Stimulated activated CD4-positive, alpha-beta T cell treated with anti-CD3 and anti-CD28 coated beads, Interleukin-4, amount 100 ng/mL, for 48 hours (primary cell): Measurements from ENCODE around the gene CCDC186.
"Not testable (repeated sequence)": the region's sequence is repeated elsewhere in the genome, so short reads cannot be mapped to it uniquely, and the experiment has no call there.

Experiments used
- DNase-seq, 2 donors: peaks; one replicate each; pipeline ENCODE4 v3.0.0-alpha.2; 2020; ENCODE audit warnings: low read depth in 2 of 2

The CCDC186 gene

DNA sequence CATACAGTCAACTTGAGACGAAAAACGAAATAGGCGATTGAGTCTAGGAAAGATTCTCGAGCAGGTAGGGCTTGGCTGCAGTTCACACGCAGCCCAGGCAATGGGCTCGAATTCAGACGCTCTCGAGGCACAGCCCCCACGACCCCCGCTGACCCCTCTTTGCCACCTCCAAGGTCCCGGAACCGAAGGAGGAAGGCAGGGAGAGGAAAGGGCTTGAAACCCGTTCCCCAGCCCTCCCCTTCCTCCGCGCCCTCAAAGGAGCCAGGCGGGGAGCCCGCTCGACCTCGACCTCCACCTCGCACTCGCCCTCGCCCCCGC, 441 bp downstream of the CCDC186 start:
- no peak for DNase-seq

DNA sequence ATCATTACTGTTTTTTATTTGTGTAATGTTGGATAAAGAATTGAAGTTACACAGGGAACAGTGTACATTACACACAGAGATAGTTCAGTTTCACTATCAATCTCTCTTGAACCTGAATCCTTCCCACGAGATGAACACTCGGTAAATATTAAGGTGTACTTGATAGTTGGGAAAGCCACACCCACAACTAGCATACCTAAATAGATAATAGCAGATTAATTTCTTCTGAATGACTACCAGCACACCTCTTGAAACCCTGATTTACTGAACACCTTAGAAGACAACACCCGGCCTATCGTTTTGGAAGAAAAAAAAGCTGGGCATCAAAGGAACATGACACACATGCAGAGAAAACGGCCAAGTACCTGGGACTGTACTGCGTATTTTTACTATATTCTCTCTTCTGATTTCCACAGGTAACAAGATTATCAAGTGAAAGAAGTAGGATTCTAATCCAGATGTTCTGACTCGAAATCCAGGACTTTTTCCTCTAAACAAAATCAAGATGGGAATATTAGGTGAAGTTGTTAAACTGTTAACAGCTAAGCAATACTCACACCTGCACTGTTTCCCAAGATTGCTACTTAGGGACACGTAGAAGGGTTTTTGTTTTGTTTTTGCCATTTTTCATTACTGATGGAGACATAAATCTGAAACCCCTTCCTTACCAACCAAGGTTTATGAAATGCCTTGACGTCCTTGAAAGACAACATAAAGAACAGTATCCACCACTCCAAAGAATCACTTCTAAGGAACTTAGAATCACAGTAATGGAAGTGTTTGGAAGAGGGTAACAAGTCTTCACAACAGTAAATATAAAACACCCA, 1.0 kb downstream of the CCDC186 start:
- no peak for DNase-seq

DNA sequence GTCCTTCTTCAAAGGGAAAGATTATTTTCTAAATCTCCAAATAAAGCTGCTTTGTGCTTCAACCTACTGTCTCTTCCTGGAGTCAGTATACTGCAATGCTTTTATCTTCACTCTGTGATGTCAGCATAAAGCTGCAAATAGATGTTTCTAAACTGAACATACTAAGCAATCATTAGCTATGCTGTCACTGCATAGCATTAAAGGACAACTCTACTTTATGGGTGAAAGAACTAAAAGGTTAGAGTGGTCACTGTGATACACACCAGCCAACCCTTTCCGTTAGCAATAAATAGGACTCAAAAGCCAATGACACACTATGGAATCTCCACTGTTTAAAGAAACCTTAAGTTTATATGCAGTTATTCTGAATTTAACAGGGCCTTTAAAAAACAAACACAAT, 1.8 kb downstream of the CCDC186 start:
- DNase-seq, result no peak

DNA sequence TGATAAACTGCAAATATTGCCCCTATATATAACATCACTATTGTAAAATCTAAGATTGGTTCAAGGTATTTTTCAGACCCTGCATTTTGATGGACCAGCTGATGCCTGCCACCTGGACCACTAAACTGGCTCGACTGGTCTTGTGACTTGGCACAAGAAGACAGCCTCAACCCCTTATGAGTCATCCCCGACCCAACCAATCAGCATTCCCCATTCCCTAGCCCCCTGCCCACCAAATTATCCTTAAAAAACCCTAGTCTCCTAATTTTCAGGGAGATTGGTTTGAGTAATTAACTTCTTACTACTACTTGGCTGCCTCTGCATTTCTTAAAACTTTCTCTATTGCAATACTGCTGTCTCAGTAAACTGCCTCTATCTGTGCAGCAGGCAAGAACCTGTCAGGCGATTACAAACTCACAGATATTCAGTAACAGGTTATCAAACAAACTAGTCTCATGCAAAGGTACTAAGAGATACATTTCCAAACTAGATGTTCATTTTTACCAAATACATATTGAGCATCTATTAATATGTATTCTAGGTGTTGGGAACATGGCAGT, 5.5 kb downstream of the CCDC186 start:
- no peak for DNase-seq

DNA sequence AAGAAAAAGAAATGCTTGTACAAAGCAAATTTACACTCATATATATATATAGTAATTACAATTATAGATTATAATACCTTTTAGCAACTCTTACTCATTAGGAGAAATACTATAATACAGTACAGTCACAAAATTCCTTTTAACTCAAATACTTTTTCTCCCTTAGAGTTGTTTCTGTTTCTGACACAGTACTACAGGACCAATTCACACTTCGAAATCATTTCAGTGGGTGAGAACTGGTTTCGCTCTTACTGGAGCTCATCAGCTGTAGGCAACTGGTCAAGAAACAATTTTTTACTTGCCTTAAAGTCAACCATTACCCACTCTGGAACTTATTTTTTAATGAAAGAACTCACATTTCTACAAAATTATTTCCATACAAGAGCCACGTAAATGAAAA, 6.0 kb downstream of the CCDC186 start:
- no peak for DNase-seq

DNA sequence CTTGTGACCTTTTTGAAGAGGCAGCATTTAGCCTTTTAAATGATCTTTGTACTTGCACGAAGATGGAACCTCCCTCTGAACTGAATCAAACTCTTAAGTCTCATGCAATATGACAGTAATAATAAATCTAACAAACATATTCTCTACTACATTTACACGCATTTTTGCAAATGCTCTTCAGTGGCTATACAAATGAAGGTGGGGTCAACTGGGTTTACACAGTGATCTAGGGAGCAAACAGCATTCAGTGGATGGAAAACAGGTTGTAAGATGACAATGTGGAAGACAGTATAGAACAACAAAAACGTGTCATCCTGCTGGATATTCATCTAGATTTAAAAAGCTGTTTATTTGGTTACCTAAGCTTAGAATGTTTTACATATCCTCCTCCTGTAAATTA, 7.5 kb downstream of the CCDC186 start:
- DNase-seq, result no peak

DNA sequence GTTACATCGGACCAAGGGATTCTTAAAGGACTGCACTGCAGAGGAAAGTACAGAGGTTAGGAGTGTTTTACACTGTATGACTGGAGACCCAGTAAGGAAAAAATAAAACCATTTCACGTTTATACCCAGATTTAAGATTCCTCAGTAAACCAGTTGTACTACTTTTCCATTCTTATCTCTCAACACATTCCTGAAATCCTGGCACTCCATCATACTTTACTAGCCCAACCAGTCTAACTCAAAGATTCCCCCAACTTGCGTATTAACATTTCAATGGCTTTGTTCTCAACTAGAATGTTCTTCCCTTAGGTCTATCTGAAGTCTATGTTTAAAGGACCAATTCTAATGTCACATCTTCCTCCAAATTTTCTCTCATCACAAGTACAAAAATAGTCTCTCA, 8.0 kb downstream of the CCDC186 start:
- no peak for DNase-seq

DNA sequence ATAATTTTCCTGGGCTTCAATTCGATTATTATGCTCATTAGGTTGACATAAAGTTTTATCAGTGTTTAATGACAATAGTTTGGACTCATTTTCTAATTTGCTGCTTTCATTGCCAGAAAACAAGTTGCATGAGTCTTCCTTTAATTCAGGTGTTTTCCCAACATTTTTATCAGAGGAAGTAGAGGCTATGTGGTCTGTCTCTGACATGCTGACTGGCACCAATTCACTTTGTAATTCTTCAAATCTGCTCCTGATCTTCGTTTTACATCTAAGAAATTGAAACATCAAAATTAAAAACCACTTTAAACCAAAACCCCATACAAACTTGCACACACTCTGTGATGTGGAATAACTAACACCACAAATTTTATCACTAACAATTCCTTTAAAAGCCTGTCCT, 10.9 kb downstream of the CCDC186 start:
- DNase-seq, result no peak

DNA sequence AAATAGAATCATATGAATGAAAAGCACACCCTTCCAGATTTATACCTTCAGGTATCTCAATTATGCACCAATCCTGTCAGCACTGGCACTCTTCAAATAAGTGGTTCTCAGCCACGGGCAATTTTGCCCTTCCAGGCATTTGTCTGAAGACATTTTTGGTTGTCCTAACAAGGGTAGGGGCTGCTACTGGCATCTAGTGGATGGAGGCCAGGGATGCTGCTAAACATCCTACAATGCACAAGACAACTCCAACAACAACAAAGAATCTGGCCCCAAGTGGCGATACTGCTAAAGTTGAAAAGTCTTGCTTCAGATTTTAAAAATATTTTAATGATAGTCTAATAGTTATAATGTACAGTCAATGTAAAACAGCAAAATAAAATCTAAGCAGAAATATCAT, 16.1 kb downstream of the CCDC186 start:
- DNase-seq, result no peak

DNA sequence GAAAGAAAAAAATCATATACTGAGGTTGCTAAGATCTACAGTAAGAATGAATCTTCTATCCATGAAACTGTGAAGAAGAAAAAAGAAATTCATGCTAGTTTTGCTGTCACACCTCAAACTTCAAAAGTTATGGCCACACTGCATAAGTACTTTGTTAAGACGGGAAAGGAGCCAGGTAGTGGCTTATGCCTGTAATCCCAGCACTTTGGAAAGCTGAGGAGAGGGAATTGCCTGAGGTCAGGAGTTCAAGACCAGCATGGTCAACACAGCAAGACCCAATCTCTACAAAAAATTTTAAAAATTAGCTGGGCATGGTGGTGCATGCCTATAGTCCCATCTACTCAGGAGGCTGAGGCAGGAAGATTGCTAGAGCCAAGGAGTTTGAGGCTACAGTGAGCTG, 22.1 kb downstream of the CCDC186 start:
- DNase-seq, result no peak

DNA sequence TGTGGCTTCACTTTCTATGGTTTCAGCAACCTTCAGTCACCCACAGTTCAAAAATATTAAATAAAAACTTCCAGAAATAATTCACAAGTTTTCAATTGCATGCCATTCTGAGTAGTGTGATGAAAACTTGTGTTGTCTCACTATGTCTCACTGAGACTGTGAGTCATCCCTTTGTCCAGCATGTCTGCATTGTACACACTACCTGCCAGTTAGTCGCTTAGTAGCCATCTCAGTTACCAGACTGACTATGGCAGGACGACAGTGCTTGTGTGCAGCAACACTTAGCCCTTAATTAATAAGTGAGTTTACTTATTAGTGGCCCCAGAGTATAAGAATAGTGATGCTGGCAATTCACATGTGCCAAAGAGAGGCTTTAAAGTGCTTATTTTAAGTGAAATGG, 22.5 kb downstream of the CCDC186 start:
- no peak for DNase-seq

DNA sequence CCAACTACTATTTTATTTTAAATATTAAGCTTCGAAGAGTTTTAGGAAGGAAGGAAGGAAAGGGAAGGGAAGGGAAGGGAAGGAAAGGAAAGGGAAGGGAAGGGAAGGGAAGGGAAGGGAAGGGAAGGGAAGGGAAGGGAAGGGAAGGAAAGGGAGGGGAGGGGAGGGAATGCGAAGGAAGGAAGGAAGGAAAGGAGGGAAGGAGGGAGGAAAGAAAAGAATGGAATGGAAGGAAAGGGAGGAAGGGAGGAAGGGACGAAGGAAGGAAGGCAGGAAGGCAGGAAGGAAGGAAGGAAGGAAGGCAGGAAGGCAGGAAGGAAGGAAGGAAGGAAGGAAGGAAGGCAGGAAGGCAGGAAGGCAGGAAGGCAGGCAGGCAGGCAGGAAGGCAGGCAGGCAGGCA, 24.5 kb downstream of the CCDC186 start:
- not testable (repeated sequence) for DNase-seq

DNA sequence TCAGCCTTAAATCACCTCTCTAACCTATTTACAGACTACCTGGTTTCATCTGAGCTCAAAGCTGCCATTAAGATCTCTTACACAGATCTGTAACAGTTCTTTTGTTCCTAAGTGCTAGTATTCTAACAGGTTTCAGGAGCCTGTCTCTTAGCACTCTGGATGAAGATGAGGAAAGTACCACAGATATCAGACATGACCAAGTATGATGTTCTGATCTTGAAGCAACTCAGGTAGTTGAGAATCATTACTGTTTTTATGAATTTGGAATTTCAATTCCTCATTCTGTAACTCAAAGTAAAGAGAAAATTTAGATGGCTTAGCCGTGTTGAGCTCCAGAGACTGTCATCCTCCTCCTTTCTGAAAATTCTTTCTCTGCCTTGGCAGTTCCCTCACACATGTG, 30.8 kb downstream of the CCDC186 start:
- DNase-seq, result no peak

DNA sequence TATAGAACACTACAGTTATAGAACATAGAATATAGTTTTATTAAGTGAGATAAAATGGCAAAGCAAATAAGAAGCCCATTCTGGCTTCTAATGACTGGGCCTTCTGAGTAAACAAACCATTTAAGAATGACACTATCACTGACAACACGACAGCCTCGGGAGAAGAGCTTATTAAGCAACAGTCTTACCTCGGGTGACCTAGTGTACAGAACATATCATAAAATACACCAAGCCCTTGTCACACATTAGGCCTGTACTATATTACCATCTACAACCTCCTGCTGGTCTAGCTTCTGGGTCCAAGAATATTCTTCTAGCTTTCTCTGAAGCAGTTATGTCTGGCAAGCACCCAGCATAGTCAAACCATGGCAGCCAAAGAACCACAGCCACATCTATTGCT, 32.0 kb downstream of the CCDC186 start:
- DNase-seq, result no peak

DNA sequence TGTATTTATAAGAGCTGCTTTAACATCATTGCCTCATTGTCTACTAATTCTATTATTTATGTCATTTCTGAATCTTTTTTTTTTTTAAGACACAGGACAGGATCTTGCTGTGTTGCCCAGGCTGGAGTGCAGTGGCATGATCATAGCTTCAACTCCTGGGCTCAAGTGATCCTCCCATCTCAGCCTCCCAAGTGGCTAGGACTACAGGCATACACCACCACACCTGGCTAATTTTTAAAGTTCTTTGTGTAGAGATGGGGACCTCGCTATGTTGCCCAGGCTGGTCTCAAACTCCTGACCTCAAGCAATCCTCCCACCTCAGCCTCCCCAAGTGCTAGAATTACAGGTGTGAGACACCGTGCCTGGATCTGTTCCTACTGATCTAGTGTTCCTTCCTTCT, 33.2 kb downstream of the CCDC186 start:
- not testable (repeated sequence) for DNase-seq

DNA sequence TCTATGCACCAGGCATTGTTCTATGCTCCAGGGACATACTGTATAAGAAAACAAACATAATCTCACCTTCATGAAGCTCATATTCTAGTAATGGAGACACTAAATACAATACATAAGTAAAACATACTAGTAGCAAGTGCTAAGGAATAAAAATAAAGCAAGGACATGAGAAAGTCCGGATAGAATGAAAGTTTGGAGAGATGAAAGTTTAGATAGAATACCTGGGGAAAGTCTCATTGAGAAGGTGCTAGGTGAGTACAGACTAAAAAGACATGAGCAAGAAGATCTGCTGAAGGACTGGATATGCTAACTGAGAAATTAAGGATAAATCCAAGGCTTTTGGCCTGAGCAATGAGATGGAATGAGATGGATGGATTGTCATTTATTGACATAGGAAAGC, 34.0 kb downstream of the CCDC186 start:
- DNase-seq, result no peak

DNA sequence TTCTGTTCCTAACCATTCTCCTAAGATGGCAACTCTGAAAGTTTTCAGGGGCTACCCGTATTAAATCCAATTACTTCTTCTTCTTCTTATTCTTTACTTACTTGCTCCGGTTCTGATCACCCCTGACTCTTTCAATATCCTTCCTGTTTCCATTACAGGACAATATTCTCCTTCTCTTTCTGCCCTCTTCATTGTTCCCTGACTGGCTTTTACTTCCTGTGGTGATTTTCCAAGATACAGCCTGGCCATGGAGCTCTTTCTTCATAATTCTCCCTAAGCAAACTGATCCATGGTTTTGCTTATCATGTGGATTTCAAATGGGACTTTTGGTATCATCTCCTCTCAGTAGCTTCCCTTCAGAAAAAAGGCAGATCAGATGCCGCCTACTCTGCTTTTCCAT, 35.4 kb downstream of the CCDC186 start:
- DNase-seq, result no peak

DNA sequence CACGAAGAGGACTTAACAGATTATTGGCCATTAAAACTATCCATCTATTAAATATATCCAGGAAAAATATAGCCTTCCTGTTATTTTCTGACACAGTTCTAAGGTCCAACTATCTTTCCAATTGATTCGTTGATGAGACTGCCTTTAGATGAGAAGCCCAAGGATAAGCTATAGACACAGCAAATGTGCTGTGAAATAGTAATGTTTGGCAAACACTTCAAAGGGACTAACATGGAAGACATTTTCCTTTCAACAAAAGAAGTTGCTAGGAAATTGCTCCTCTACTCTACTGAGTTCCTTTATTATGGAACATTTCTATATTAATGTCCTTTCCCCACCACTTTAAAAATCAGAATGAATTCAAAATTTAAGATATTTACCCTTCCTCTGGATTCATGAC, 38.5 kb downstream of the CCDC186 start:
- DNase-seq, result no peak

DNA sequence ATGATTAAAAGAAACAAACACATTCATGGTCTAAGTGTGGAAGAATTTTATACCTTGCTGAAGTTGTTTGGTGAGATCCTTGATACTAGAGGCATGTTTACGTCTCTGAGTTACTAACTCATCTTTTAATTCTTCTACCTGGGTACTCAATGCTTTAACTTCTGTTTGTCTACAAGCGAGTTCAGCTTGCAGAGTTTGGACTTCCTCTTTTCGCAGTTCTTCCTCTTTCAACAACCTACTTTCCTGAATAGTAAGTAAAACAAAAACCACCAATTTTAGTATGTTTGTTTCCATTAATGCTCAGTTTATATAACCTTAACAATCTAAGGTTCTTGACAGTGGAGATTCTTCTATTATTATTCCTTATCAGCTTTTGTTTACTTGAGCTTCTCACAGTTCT, 42.9 kb downstream of the CCDC186 start:
- DNase-seq, result no peak

DNA sequence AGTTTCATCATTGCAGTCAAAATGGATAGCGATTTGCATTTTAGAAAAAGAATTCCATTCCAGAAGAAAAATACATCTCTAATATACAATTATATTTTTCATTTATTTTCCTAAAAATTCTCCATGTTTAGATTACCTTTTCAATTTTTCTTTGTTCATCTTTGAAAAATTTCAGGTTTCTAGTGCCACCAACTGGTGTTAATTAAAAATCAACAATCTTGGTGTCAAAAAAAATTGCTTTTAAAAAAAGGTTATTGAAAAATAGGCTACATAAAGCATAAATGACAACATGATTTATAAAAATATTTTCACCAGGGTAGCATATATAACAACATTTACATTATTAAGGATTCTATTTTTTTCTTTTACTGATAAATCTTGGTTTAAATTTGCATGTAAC, 53.0 kb downstream of the CCDC186 start:
- no peak for DNase-seq

DNA sequence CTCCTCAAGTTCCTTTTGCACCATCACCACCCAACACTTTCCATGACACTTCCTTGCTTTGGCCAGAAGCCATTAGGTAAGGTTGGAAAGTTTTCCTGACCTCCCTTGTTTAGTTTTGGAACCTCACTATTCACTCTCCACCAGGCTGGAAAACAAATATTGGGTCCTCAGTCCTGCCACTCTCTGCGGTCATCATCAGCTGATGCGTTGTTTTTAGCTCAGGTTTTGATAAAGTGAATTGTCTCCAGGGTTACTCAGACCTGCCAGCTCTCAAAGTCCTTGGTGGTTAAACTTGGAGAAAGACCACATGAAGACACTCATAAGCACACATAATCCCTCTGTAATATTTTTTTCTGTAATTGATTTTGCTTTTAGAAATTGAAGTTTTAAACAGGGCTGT, 55.5 kb downstream of the CCDC186 start:
- no peak for DNase-seq

DNA sequence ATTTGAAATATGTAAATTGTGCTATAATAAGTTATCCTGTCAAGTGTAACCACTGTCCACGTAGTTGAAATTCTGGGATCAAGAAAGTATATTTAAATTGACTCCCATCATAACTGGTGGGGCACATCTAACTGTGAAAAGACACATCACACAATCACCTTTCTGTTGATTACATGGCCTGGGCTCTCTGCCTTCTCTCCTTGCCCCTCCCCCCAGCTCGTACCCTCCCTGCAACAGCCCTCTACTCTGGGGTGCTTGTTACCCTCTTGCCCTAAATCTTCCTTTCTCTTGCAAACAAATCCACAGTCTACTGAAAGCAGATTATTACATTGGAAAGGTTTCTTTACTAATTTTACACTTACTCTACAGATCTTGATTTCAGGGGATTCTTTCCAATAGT, 56.3 kb downstream of the CCDC186 start:
- no peak for DNase-seq

DNA sequence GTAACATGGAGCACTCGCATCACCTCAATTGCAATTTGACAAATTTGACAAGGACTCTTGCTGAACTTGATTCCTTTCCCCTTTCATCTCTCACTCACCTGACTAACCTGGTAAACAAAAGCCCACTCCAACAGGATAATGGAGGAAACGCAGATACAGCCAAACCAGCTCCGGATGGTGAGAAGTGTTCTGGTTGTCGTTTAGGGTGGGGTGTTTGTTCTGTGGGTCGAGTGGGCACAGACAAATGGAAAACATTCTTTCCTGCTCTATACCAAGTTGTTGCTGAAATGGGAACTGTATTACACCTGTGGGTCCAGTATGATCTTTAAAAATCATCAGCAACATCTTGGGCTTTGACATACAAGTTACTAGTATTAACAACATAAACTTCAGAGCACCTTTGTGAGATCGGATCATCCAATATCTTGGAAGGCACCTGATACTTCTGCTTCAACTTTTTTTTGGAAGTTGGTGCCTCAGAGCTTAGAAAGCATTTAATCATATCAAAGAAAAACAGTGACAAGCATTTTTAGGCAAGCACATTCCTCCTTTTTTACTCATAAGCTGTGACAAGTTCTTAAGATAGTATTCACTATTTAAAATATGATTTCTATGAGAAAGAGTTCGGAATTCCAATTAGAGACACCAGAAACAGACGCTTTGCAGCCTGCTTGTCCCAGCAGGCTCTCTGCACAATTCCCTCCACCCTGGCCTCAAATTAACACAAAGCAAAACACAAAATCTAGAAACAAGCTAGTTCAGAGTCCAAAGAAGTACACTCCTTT, 58.1 kb downstream of the CCDC186 start:
- DNase-seq, result no peak
